Progenitor cell of endocrine pancreas (in vitro differentiated cells): ENCODE measurements around the gene ZFR2. TPM values are rescaled to one million over a fixed set of nuclear protein-coding genes. Genes with fewer than 3 reads are reported as not detected.

Experiments
- DNase-seq: peaks from one replicate; pipeline ENCODE4 v3.0.0; 2021; ENCODE audit warnings: low spot score; ENCODE audit not compliant: unreplicated experiment
- H3K27ac Mint-ChIP-seq: 2 replicates; pipeline ENCODE4 v1.8.0; 2021; ENCODE audit warnings: mild to moderate bottlenecking, moderate library complexity, mixed read lengths
- H3K27me3 Mint-ChIP-seq: 2 replicates; pipeline ENCODE4 v1.8.0; 2021; ENCODE audit warnings: mixed read lengths
- H3K36me3 Mint-ChIP-seq: 2 replicates; pipeline ENCODE4 v1.8.0; 2022; ENCODE audit warnings: mixed read lengths; ENCODE audit not compliant: insufficient read depth
- H3K4me1 Mint-ChIP-seq: 2 replicates; pipeline ENCODE4 v1.8.0; 2021; ENCODE audit warnings: low read depth, mixed read lengths
- H3K4me3 Mint-ChIP-seq: 2 replicates; pipeline ENCODE4 v1.8.0; 2021; ENCODE audit warnings: low read depth, mild to moderate bottlenecking, moderate library complexity, mixed read lengths
- H3K9me3 Mint-ChIP-seq: 2 replicates; pipeline ENCODE4 v1.8.0; 2021; ENCODE audit warnings: low read depth, mixed read lengths
- CTCF ChIP-seq: fragments of 200-600 bp; sonication (generic); IDR thresholded peaks from one replicate; pipeline ENCODE4 v1.5.0; 2021; ENCODE audit warnings: antibody characterized with exemption, mild to moderate bottlenecking; ENCODE audit not compliant: unreplicated experiment
- total RNA-seq: library from RNA; stranded (reverse); gene quantifications from 2 replicates; pipeline ENCODE4 v1.2.1, GENCODE V29; 2021

ZFR2 gene
- total RNA-seq, 1 donor from 2014 or later, result 3.5 TPM

GRCh38 chr19:3907626-3908265, 38.9 kb upstream of the ZFR2 start:
- H3K9me3 Mint-ChIP-seq, result no peaks in the 10 kb centered on the region
- no peaks in the 10 kb centered on the region for H3K27me3 Mint-ChIP-seq
- no peak for DNase-seq
- H3K27ac Mint-ChIP-seq, result no peak overlapping the region
- no peaks in the 10 kb centered on the region for H3K36me3 Mint-ChIP-seq
- TF ChIP-seq CTCF, result no peak
- no peak overlapping the region for H3K4me3 Mint-ChIP-seq
- no peaks in the 10 kb centered on the region for H3K4me1 Mint-ChIP-seq

GRCh38 chr19:3904233-3904632, 35.4 kb upstream of the ZFR2 start:
- Mint-ChIP-seq H3K27me3 (peaks cover 3% of the 10 kb centered on the region), H3K9me3 (no peaks in the 10 kb centered on the region), H3K36me3 (no peaks in the 10 kb centered on the region), H3K4me1 (no peaks in the 10 kb centered on the region), H3K27ac (no peak overlapping the region), H3K4me3 (no peak overlapping the region)
- no peak for TF ChIP-seq CTCF
- DNase-seq, result no peak

- no peak for TF ChIP-seq CTCF
- Mint-ChIP-seq H3K4me1 (no peaks in the 10 kb centered on the region), H3K4me3 (no peak overlapping the region)
These were observed 33.6 kb upstream of the ZFR2 start for GRCh38 chr19:3902317-3902973.

GRCh38 chr19:3899531-3900294, 30.9 kb upstream of the ZFR2 start:
- H3K9me3 Mint-ChIP-seq, result no peaks in the 10 kb centered on the region
- no peak for TF ChIP-seq CTCF
- no peak overlapping the region for H3K27ac Mint-ChIP-seq
- DNase-seq, result no peak
- H3K4me3 Mint-ChIP-seq, result no peak overlapping the region
- no peaks in the 10 kb centered on the region for H3K4me1 Mint-ChIP-seq
- peaks cover 6% of the 10 kb centered on the region for H3K27me3 Mint-ChIP-seq
- H3K36me3 Mint-ChIP-seq, result no peaks in the 10 kb centered on the region

More at GRCh38 chr19:3902317-3902973, 33.6 kb upstream of the ZFR2 start:
- Mint-ChIP-seq H3K9me3 (no peaks in the 10 kb centered on the region), H3K27ac (no peak overlapping the region), H3K27me3 (peaks cover 3% of the 10 kb centered on the region), H3K36me3 (no peaks in the 10 kb centered on the region)
- DNase-seq, result no peak

- Mint-ChIP-seq H3K27ac (no peak overlapping the region), H3K27me3 (peaks cover 6% of the 10 kb centered on the region), H3K4me1 (no peaks in the 10 kb centered on the region), H3K9me3 (no peaks in the 10 kb centered on the region), H3K4me3 (no peak overlapping the region), H3K36me3 (no peaks in the 10 kb centered on the region)
- no peak for DNase-seq
- TF ChIP-seq CTCF, result no peak
These were observed 29.6 kb upstream of the ZFR2 start for GRCh38 chr19:3898426-3898825.
